Endodermal cell (in vitro differentiated cells): ENCODE measurements around the gene LCN15. TPM values are rescaled to one million over a fixed set of nuclear protein-coding genes. Genes with fewer than 3 reads are reported as not detected.
"Not testable (repeated sequence)": the region's sequence is repeated elsewhere in the genome, so short reads cannot be mapped to it uniquely, and the experiment has no call there.

Experiments used
- DNase-seq: peaks from one replicate; pipeline ENCODE4 v3.0.0-alpha.2; 2017
- H3K27ac ChIP-seq: 2 replicates; pipeline ENCODE4 v1.5.1; 2013; ENCODE audit warnings: mild to moderate bottlenecking, low read depth, low read length, moderate library complexity
- H3K27me3 ChIP-seq: 2 replicates; pipeline ENCODE4 v1.6.1; 2013; ENCODE audit warnings: mild to moderate bottlenecking, low read length, moderate library complexity; ENCODE audit not compliant: insufficient read depth, control insufficient read depth, poor library complexity, severe bottlenecking
- H3K36me3 ChIP-seq: 2 replicates; pipeline ENCODE4 v1.7.0; 2013; ENCODE audit warnings: mild to moderate bottlenecking, low read length, moderate library complexity; ENCODE audit not compliant: control insufficient read depth, insufficient read depth
- H3K4me1 ChIP-seq: one replicate; pipeline ENCODE4 v1.7.0; 2013; ENCODE audit warnings: low read length; ENCODE audit not compliant: control insufficient read depth, insufficient read depth
- H3K4me3 ChIP-seq: 2 replicates; pipeline ENCODE4 v1.5.1; 2013; ENCODE audit warnings: mild to moderate bottlenecking, low read length, moderate library complexity
- H3K9ac ChIP-seq: 2 replicates; pipeline ENCODE4 v1.6.1; 2013; ENCODE audit warnings: mild to moderate bottlenecking, low read length, moderate library complexity; ENCODE audit not compliant: poor library complexity, severe bottlenecking; ENCODE audit errors: extremely low read depth
- H3K9me3 ChIP-seq: 2 replicates; pipeline ENCODE4 v1.6.1; 2013; ENCODE audit warnings: mild to moderate bottlenecking, low read length, moderate library complexity; ENCODE audit not compliant: control insufficient read depth
- H3K27ac Mint-ChIP-seq: 2 replicates; pipeline ENCODE4 v1.8.0; 2020; ENCODE audit warnings: mixed read lengths
- H3K27me3 Mint-ChIP-seq: 2 replicates; pipeline ENCODE4 v1.8.0; 2021; ENCODE audit warnings: mild to moderate bottlenecking, mixed read lengths; ENCODE audit not compliant: insufficient read depth
- H3K36me3 Mint-ChIP-seq: 2 replicates; pipeline ENCODE4 v1.8.0; 2020; ENCODE audit warnings: low read depth, mixed read lengths
- H3K4me1 Mint-ChIP-seq: 2 replicates; pipeline ENCODE4 v1.8.0; 2020; ENCODE audit warnings: mixed read lengths
- H3K4me3 Mint-ChIP-seq: 2 replicates; pipeline ENCODE4 v1.8.0; 2020; ENCODE audit warnings: mild to moderate bottlenecking, moderate library complexity, mixed read lengths
- H3K9me3 Mint-ChIP-seq: 2 replicates; pipeline ENCODE4 v1.8.0; 2020; ENCODE audit warnings: mild to moderate bottlenecking, mixed read lengths
- CTCF ChIP-seq: fragments of 200-600 bp; sonication (generic); conservative IDR thresholded peaks from 2 replicates; pipeline ENCODE4 v1.5.0; 2021; ENCODE audit warnings: antibody characterized with exemption, mild to moderate bottlenecking
- WGBS, 2 experiments: methylation state at CpG; one replicate each; pipeline versions ENCODE4 v1.1.5 to v1.1.7; 2013; ENCODE audit warnings: missing lambda C conversion rate in 2 of 2, mixed read lengths in 1 of 2; ENCODE audit not compliant: insufficient coverage in 1 of 2, insufficient read length in 1 of 2; 5-methylcytosine and 5-hydroxymethylcytosine counted together
- total RNA-seq, 2 donors: library from RNA; stranded (reverse); fragmentation: NEBNext Ultra II Directional in 1 of 2; extraction: Animal tissue kit (Norgen Biotek cat#: 25700) in 1 of 2; gene quantifications; 2 replicates in 1 of 2; 3 replicates in 1 of 2; pipeline ENCODE4 v1.2.1, GENCODE V29; 2021

The LCN15 gene
- total RNA-seq, 2 donors from 2014 or later = 0.51 to 1.2 TPM

DNA sequence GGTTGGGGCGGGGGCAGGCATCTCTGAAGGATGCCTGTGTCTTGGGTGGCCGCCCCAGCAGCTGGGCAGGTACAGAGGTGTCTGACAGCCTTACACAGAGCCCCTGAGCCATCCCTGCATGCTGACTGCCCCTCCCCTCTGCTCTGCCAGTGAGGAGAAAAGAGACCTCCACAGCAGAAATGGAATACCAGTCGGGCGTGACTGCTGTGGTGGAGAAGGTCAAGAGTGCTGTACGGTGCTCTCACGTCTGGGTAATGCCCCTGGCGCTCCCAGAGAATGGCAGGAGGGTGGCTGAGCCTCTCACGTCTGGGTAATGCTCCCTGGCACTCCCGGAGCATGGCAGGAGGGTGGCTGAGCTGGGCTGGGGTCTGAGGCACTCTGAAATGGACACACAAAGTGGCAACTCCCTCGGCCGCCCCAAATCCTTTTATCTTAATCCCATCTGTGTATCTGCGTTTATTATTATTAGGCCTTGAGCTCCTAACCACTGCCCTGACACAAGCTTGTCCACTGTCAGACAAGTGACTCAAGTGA, 41.0 kb upstream of the LCN15 start:
- Mint-ChIP-seq H3K36me3 (peaks cover 39% of the 10 kb centered on the region), H3K27ac (no peak overlapping the region)

DNA sequence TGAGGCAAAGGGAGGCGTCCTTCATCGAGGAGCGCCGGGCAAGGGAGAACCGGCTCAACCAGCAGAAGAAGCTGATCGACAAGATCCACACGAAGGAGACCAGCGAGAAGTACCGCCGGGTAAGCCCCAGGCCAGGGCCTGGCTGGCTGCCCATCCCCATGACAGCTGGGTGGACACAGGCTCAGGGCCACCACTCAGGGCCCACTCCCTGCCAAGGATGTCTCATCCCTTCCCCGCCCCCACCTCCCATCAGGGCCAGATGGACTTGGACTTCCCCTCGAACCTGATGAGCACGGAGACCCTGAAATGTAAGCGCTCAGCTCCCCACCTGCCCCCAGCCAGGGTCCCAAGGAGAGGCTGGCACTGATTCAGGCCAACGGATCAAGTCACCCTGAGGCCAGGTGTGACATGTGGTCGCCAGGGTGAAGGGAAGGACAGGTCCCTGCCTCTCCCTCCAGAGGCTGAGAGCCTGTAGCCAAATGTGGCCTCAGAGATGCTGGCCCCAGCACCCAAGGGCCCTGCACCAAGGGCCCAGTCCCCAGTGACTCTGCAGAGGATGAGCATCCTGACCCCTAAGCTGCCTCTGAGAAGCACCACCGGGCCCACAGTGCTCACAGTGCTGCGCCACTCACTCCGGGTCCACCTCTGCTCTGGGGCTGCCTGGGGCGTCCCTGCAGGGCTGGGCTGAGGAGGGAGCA, 40.3 kb upstream of the LCN15 start:
- peaks cover 33% of the 10 kb centered on the region for H3K36me3 Mint-ChIP-seq
- no peak overlapping the region for H3K4me3 Mint-ChIP-seq
- DNase-seq = no peak
- no peak for TF ChIP-seq CTCF
- H3K27me3 ChIP-seq = no peaks in the 10 kb centered on the region
- H3K4me1 Mint-ChIP-seq = peaks cover 12% of the 10 kb centered on the region
- H3K27ac ChIP-seq = no peak overlapping the region
- WGBS, 2 experiments = 94% methylated on average over 9 to 20 of the region's 20 CpGs
- H3K4me3 ChIP-seq = no peak overlapping the region
- H3K9me3 ChIP-seq = no peaks in the 10 kb centered on the region
- H3K27ac Mint-ChIP-seq = no peak overlapping the region
- H3K9me3 Mint-ChIP-seq = no peaks in the 10 kb centered on the region
- peaks cover 2% of the 10 kb centered on the region for H3K4me1 ChIP-seq
- no peak overlapping the region for H3K9ac ChIP-seq
- H3K27me3 Mint-ChIP-seq = peaks cover 19% of the 10 kb centered on the region
- H3K36me3 ChIP-seq = peaks cover 15% of the 10 kb centered on the region

More for the DNA sequence above, 41.0 kb upstream of the LCN15 start:
- Histone ChIP-seq H3K4me1 (peaks cover 5% of the 10 kb centered on the region), H3K27me3 (no peaks in the 10 kb centered on the region), H3K27ac (no peak overlapping the region), H3K36me3 (peaks cover 21% of the 10 kb centered on the region), H3K4me3 (no peak overlapping the region), H3K9me3 (no peaks in the 10 kb centered on the region), H3K9ac (no peak overlapping the region)
- H3K27me3 Mint-ChIP-seq = peaks cover 19% of the 10 kb centered on the region
- peaks cover 17% of the 10 kb centered on the region for H3K4me1 Mint-ChIP-seq
- H3K4me3 Mint-ChIP-seq = peak overlapping the region; percentile 30
- H3K9me3 Mint-ChIP-seq = no peaks in the 10 kb centered on the region
- DNase-seq = no peak
- TF ChIP-seq CTCF = no peak
- 89 to 96% methylated on average over 8 to 12 of the region's 12 CpGs for WGBS, 2 experiments

GRCh38 chr9:136803551-136804508, 39.5 kb upstream of the LCN15 start:
- H3K36me3 ChIP-seq = peaks cover 13% of the 10 kb centered on the region
- peaks cover 4% of the 10 kb centered on the region for H3K4me1 Mint-ChIP-seq
- no peak overlapping the region for H3K9ac ChIP-seq
- no peaks in the 10 kb centered on the region for H3K9me3 Mint-ChIP-seq
- H3K4me3 Mint-ChIP-seq = no peak overlapping the region
- H3K9me3 ChIP-seq = no peaks in the 10 kb centered on the region
- no peak overlapping the region for H3K4me3 ChIP-seq
- H3K36me3 Mint-ChIP-seq = peaks cover 27% of the 10 kb centered on the region
- H3K27me3 ChIP-seq = no peaks in the 10 kb centered on the region
- H3K27ac ChIP-seq = no peak overlapping the region
- 95 to 97% methylated on average over 16 to 22 of the region's 22 CpGs for WGBS, 2 experiments
- H3K27ac Mint-ChIP-seq = no peak overlapping the region
- peaks cover 22% of the 10 kb centered on the region for H3K27me3 Mint-ChIP-seq
- no peak for DNase-seq
- TF ChIP-seq CTCF = no peak
- no peaks in the 10 kb centered on the region for H3K4me1 ChIP-seq

DNA sequence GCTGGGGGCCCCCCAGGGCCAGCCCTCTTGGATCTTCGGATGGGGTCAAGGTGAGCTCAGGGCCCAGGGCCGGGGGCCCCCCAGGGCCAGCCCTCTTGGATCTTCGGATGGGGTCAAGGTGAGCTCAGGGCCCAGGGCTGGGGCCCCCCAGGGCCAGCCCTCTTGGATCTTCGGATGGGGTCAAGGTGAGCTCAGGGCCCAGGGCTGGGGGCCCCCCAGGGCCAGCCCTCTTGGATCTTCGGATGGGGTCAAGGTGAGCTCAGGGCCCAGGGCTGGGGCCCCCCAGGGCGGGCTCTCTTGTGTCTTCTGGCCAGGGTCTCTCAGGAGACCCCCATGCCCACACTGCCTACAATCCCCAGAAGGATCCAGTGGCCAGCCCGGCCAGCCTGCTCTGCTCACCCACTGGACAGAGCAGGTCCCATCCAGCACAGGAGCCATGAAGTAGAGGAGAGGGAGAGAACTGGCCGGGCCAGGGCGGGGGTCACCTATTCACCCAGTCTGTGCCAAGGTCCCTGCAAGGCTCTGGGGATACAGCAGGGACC, 38.8 kb upstream of the LCN15 start:
- not testable (repeated sequence) for H3K4me3 Mint-ChIP-seq, H3K27ac Mint-ChIP-seq, H3K27me3 ChIP-seq, H3K4me3 ChIP-seq, DNase-seq, H3K9me3 ChIP-seq, H3K9ac ChIP-seq, H3K27ac ChIP-seq, H3K4me1 ChIP-seq, H3K9me3 Mint-ChIP-seq, H3K4me1 Mint-ChIP-seq
- 95 to 100% methylated on average over 2 to 8 of the region's 9 CpGs for WGBS, 2 experiments
- peaks cover 27% of the 10 kb centered on the region for H3K36me3 Mint-ChIP-seq
- H3K27me3 Mint-ChIP-seq = peaks cover 24% of the 10 kb centered on the region
- H3K36me3 ChIP-seq = peaks cover 13% of the 10 kb centered on the region
